ENCODE results near the gene ABCC9.

GRCh38 chr12:21814814-21815213 is 126.4 kb downstream of the ABCC9 start:
- TF ChIP-seq CTCF (conservative IDR thresholded peaks at IDR 0.05) (no peak), ZFX (IDR thresholded peaks at IDR 0.05) (no peak)

Measured in C4-2B (cell line).